Retinal pigment epithelial cell (primary cell): ENCODE measurements around the gene RBMS3.

Experiments
- DNase-seq: peaks from one replicate; pipeline ENCODE4 v3.0.0-alpha.2; 2010; ENCODE audit warnings: low read depth
- H3K4me3 ChIP-seq: 2 replicates; pipeline ENCODE4 v1.5.1; 2011; ENCODE audit warnings: mild to moderate bottlenecking, low read length, control low read depth, moderate library complexity
- CTCF ChIP-seq: conservative IDR thresholded peaks from 2 replicates; pipeline ENCODE4 v1.5.1; 2011; ENCODE audit warnings: low read depth, low read length, control low read depth, inconsistent platforms

The RBMS3 gene

GRCh38 chr3:29949131-29949530 lies 668.3 kb downstream of the RBMS3 start:
- DNase-seq, result no peak
- no peak overlapping the region for H3K4me3 ChIP-seq
- no peak for TF ChIP-seq CTCF

GRCh38 chr3:29949940-29950616 lies 669.2 kb downstream of the RBMS3 start:
- H3K4me3 ChIP-seq, result no peak overlapping the region
- no peak for DNase-seq
- TF ChIP-seq CTCF, result no peak

- no peak for DNase-seq
- TF ChIP-seq CTCF, result no peak
- no peak overlapping the region for H3K4me3 ChIP-seq
These were observed 671.6 kb downstream of the RBMS3 start for GRCh38 chr3:29952431-29952830.

- no peak for TF ChIP-seq CTCF
- no peak overlapping the region for H3K4me3 ChIP-seq
These were observed 674.5 kb downstream of the RBMS3 start for GRCh38 chr3:29955413-29955812.

GRCh38 chr3:29958816-29959215 lies 677.9 kb downstream of the RBMS3 start:
- TF ChIP-seq CTCF, result no peak
- no peak for DNase-seq
- no peak overlapping the region for H3K4me3 ChIP-seq

More at GRCh38 chr3:29955413-29955812, 674.5 kb downstream of the RBMS3 start:
- DNase-seq, result no peak

- no peak for DNase-seq
- no peak for TF ChIP-seq CTCF
- no peak overlapping the region for H3K4me3 ChIP-seq
These were observed 691.0 kb downstream of the RBMS3 start for GRCh38 chr3:29971895-29972294.

- H3K4me3 ChIP-seq, result no peak overlapping the region
- no peak for TF ChIP-seq CTCF
- no peak for DNase-seq
These were observed 691.6 kb downstream of the RBMS3 start for GRCh38 chr3:29972320-29972993.
